IMR-90 (cell line): ENCODE measurements around the gene CHMP4A. TPM values are rescaled to one million over a fixed set of nuclear protein-coding genes. Genes with fewer than 3 reads are reported as not detected.
A peak's percentile ranks its signal among the peaks of the same experiment; 100 is the strongest.

Experiments used
- ATAC-seq: fragments of 200-7000 bp; cut with Tn5 transposase; 2 replicates; pipeline ENCODE4 v1.9.1; 2020; ENCODE audit warnings: low read depth, mild to moderate bottlenecking, moderate library complexity
- BruUV-seq: library from RNA; stranded (reverse); fragments of 400-500 nt; replicated peaks from 2 replicates; lab custom pipeline; 2021; lab: Mats Ljungman, UMichigan
- CTCF ChIA-PET: fragments of 300-600 bp; formaldehyde crosslinking; extraction: SDS; loops from one replicate; lab custom pipeline; 2021; ENCODE audit warnings: antibody characterized with exemption; lab: Yijun Ruan, JAX
- POLR2A ChIA-PET: fragments of 300-600 bp; sonication (Branson Sonifier 250); formaldehyde crosslinking; loops from one replicate; lab custom pipeline; 2022; ENCODE audit warnings: antibody characterized with exemption; ENCODE audit not compliant: unreplicated experiment; lab: Charles Lee
- DNase-seq: peaks from one replicate; pipeline ENCODE4 v3.0.0; 2013
- H2AFZ ChIP-seq: replicated peaks from 2 replicates; pipeline ENCODE3; 2013; ENCODE audit warnings: low read length, mild to moderate bottlenecking; ENCODE audit not compliant: poor library complexity
- H2AK5ac ChIP-seq: 2 replicates; pipeline ENCODE4 v1.6.1; 2013; ENCODE audit warnings: low read depth, low read length, inconsistent platforms
- H2AK9ac ChIP-seq: replicated peaks from 2 replicates; pipeline ENCODE3; 2013; ENCODE audit warnings: mild to moderate bottlenecking, low read depth, low read length, moderate library complexity; ENCODE audit not compliant: poor library complexity
- H2BK120ac ChIP-seq: 2 replicates; pipeline ENCODE4 v1.6.1; 2013; ENCODE audit warnings: low read depth, low read length, inconsistent platforms
- H2BK15ac ChIP-seq: 3 replicates; pipeline ENCODE4 v1.6.1; 2013; ENCODE audit warnings: low read depth, low read length, inconsistent platforms
- H2BK20ac ChIP-seq: 2 replicates; pipeline ENCODE4 v1.6.1; 2013; ENCODE audit warnings: low read depth, mild to moderate bottlenecking, inconsistent platforms, low read length, moderate library complexity
- H2BK5ac ChIP-seq: 2 replicates; pipeline ENCODE4 v1.6.1; 2013; ENCODE audit warnings: mild to moderate bottlenecking, low read depth, low read length, inconsistent platforms; ENCODE audit not compliant: poor library complexity, severe bottlenecking
- H3K14ac ChIP-seq: replicated peaks from 2 replicates; pipeline ENCODE4 v1.6.1; 2013; ENCODE audit warnings: low read depth, low read length, inconsistent platforms
- H3K18ac ChIP-seq: 2 replicates; pipeline ENCODE4 v1.6.1; 2013; ENCODE audit warnings: low read depth, low read length, control low read depth
- H3K23ac ChIP-seq: 2 replicates; pipeline ENCODE4 v1.6.1; 2013; ENCODE audit warnings: low read depth, low read length, inconsistent platforms
- H3K27ac ChIP-seq: 2 replicates; pipeline ENCODE4 v1.5.1; 2013; ENCODE audit warnings: mild to moderate bottlenecking, control low read depth, low read length; ENCODE audit not compliant: insufficient read depth
- H3K27me3 ChIP-seq: 2 replicates; pipeline ENCODE4 v1.6.1; 2013; ENCODE audit warnings: low read length; ENCODE audit not compliant: control insufficient read depth, insufficient read depth
- H3K36me3 ChIP-seq: 2 replicates; pipeline ENCODE4 v1.6.1; 2013; ENCODE audit warnings: low read length, mixed read lengths; ENCODE audit not compliant: control insufficient read depth, insufficient read depth
- H3K4ac ChIP-seq: 2 replicates; pipeline ENCODE4 v1.6.1; 2013; ENCODE audit warnings: low read depth, low read length, inconsistent platforms
- H3K4me1 ChIP-seq: 2 replicates; pipeline ENCODE4 v1.6.1; 2013; ENCODE audit warnings: low read length, mixed read lengths; ENCODE audit not compliant: control insufficient read depth, insufficient read depth
- H3K4me2 ChIP-seq: 2 replicates; pipeline ENCODE4 v1.6.1; 2013; ENCODE audit warnings: low read depth, mild to moderate bottlenecking, control low read depth, low read length, moderate library complexity
- H3K4me3 ChIP-seq: 2 replicates; pipeline ENCODE4 v1.5.1; 2013; ENCODE audit warnings: low read depth, mild to moderate bottlenecking, control low read depth, low read length, moderate library complexity; ENCODE audit not compliant: insufficient read depth
- H3K56ac ChIP-seq: 2 replicates; pipeline ENCODE4 v1.6.1; 2013; ENCODE audit warnings: low read length, inconsistent platforms; ENCODE audit not compliant: insufficient read depth; ENCODE audit errors: extremely low read depth
- H3K79me1 ChIP-seq, 2 experiments: 2 replicates each; pipeline ENCODE4 v1.6.1; 2013; ENCODE audit warnings: low read length in 2 of 2, inconsistent platforms in 1 of 2, low read depth in 1 of 2
- H3K9ac ChIP-seq: 2 replicates; pipeline ENCODE4 v1.6.1; 2013; ENCODE audit warnings: low read depth, low read length, control low read depth
- H3K9me1 ChIP-seq: 2 replicates; pipeline ENCODE4 v1.6.1; 2013; ENCODE audit warnings: low read length, inconsistent platforms; ENCODE audit not compliant: insufficient read depth
- H3K9me3 ChIP-seq: 2 replicates; pipeline ENCODE4 v1.6.1; 2013; ENCODE audit warnings: low read length; ENCODE audit not compliant: control insufficient read depth, insufficient read depth
- H4K20me1 ChIP-seq: 2 replicates; pipeline ENCODE4 v1.6.1; 2013; ENCODE audit warnings: low read length, inconsistent platforms; ENCODE audit not compliant: insufficient read depth
- H4K5ac ChIP-seq: 2 replicates; pipeline ENCODE4 v1.6.1; 2013; ENCODE audit warnings: mild to moderate bottlenecking, low read depth, low read length, control low read depth
- H4K8ac ChIP-seq, 2 experiments: 2 replicates each; pipeline ENCODE4 v1.6.1; 2013; ENCODE audit warnings: low read depth in 2 of 2, low read length in 2 of 2, control low read depth in 1 of 2, inconsistent platforms in 1 of 2
- H4K91ac ChIP-seq: 2 replicates; pipeline ENCODE4 v1.6.1; 2013; ENCODE audit warnings: low read depth, low read length, inconsistent platforms; ENCODE audit not compliant: insufficient read depth
- MAZ ChIP-seq: IDR thresholded peaks from 2 replicates; pipeline ENCODE4 v1.6.1; 2012; ENCODE audit warnings: low read depth, mild to moderate bottlenecking, low read length, improper control_type of control experiment, moderate library complexity, borderline replicate concordance
- WGBS, 2 experiments: methylation state at CpG; one replicate each; pipeline versions ENCODE4 v1.1.5 to v1.1.7; 2013; ENCODE audit warnings: missing lambda C conversion rate in 2 of 2; ENCODE audit not compliant: insufficient read length in 1 of 2; ENCODE audit errors: extremely low coverage in 2 of 2; 5-methylcytosine and 5-hydroxymethylcytosine counted together
- dilution Hi-C: fragments of 300-500 bp; cut with HindIII; formaldehyde crosslinking; loops from one replicate; pipeline ENCODE4 v1.14.3; 2018; ENCODE audit warnings: low sequenced_read_pairs; ENCODE audit not compliant: unreplicated experiment
- in situ Hi-C: fragments of 300-500 bp; cut with MboI; formaldehyde crosslinking; loops from 3 replicates; pipeline ENCODE4 v1.14.3; 2019; ENCODE audit warnings: low sequenced_read_pairs, inconsistent platforms, mixed read lengths
- intact Hi-C: fragments of 100-400 bp; cut with micrococcal nuclease; formaldehyde crosslinking; loops from 2 replicates; pipeline ENCODE4 v1.10.0; 2022
- polyA plus RNA-seq, 3 experiments: library from polyadenylated mRNA; depleted of rRNA; stranded (reverse); fragments of >200 nt; gene quantifications; 2 replicates each; pipeline ENCODE4 v1.2.3, GENCODE V29; 2012; ENCODE audit warnings: low replicate concordance in 1 of 3
- total RNA-seq: library from RNA; depleted of rRNA; stranded (reverse); fragments of >200 nt; gene quantifications from 2 replicates; pipeline ENCODE4 v1.2.3, GENCODE V29; 2012

Gene CHMP4A
- total and polyA plus RNA-seq, 2 of the 4 experiments (the other 2 are of a cell fraction) = 22.0 to 63.8 TPM

- H2AK9ac ChIP-seq = peak overlapping the region; percentile 42
- intact Hi-C loops (no loop called here), dilution Hi-C loops (no loop called here), in situ Hi-C loops (no loop called here)
- no peaks in the 10 kb centered on the region for H3K9me3 ChIP-seq
- no peak overlapping the region for H4K8ac ChIP-seq
- POLR2A ChIA-PET = no interaction called here
- H3K4ac ChIP-seq = no peak overlapping the region
- no peak overlapping the region for H4K5ac ChIP-seq
- H3K79me1 ChIP-seq = peaks cover 0 to 2% of the 10 kb centered on the region in 2 experiments; a peak in 1 of 4 replicates
- H3K9ac ChIP-seq = no peak overlapping the region
- H3K4me3 ChIP-seq = no peak overlapping the region
- no peaks in the 10 kb centered on the region for H3K27me3 ChIP-seq
- H2BK15ac ChIP-seq = no peak overlapping the region
- H3K4me1 ChIP-seq = peaks cover 8% of the 10 kb centered on the region
- no peak overlapping the region for H2BK20ac ChIP-seq
- H3K23ac ChIP-seq = no peak overlapping the region; the same call in 1 of the 2 replicates
- H2BK120ac ChIP-seq = no peak overlapping the region
- ATAC-seq = no peak
- no peak for TF ChIP-seq MAZ
- no peaks in the 10 kb centered on the region for H4K20me1 ChIP-seq
- H3K4me2 ChIP-seq = no peak overlapping the region
- H2BK5ac ChIP-seq = no peak overlapping the region
- CTCF ChIA-PET = no interaction called here
- no peak overlapping the region for H3K56ac ChIP-seq
- no peak overlapping the region for H3K14ac ChIP-seq
- no peak for DNase-seq
- H2AFZ ChIP-seq = no peak overlapping the region
- H3K18ac ChIP-seq = no peak overlapping the region
- 83% methylated on average over 1 of the region's 4 CpGs; no CpG with 5 or more reads in 1 of the 2 experiments for WGBS, 2 experiments
- H4K91ac ChIP-seq = no peak overlapping the region
- no TSS peak for BruUV-seq
- peaks cover 16% of the 10 kb centered on the region; the same call in 1 of the 2 replicates for H3K9me1 ChIP-seq
- H2AK5ac ChIP-seq = no peak overlapping the region
- peaks cover 4% of the 10 kb centered on the region; the same call in 1 of the 2 replicates for H3K36me3 ChIP-seq
- H3K27ac ChIP-seq = no peak overlapping the region
These were observed 47.5 kb upstream of the CHMP4A start for GRCh38 chr14:24260780-24261157.
